Epithelial cell of proximal tubule (primary cell): ENCODE results near the gene MTMR3. TPM values are rescaled to one million over a fixed set of nuclear protein-coding genes. Genes with fewer than 3 reads are reported as not detected.
A peak's percentile ranks its signal among the peaks of the same experiment; 100 is the strongest.

ENCODE experiments used
- DNase-seq: peaks from one replicate; pipeline ENCODE4 v3.0.0-alpha.2; 2011; ENCODE audit warnings: low read depth
- H3K4me3 ChIP-seq: 2 replicates; pipeline ENCODE4 v1.5.1; 2011; ENCODE audit warnings: low read depth, mild to moderate bottlenecking, low read length
- total RNA-seq: library from RNA; depleted of rRNA; stranded (reverse); fragments of >200 nt; gene quantifications from 2 replicates; pipeline ENCODE4 v1.2.3, GENCODE V29; 2015
- TF ChIP-seq, protein P1 (sequence below): conservative IDR thresholded peaks from 2 replicates; pipeline ENCODE4 v1.5.1; 2012; ENCODE audit warnings: low read depth, mild to moderate bottlenecking, low read length

Gene MTMR3
- total RNA-seq, 1 donor from 2014 or later, result 36.4 TPM

GRCh38 chr22:29840498-29840897 lies 42.5 kb upstream of the MTMR3 start:
- no peak overlapping the region for H3K4me3 ChIP-seq
- no peak for DNase-seq
- TF ChIP-seq, protein P1, sequence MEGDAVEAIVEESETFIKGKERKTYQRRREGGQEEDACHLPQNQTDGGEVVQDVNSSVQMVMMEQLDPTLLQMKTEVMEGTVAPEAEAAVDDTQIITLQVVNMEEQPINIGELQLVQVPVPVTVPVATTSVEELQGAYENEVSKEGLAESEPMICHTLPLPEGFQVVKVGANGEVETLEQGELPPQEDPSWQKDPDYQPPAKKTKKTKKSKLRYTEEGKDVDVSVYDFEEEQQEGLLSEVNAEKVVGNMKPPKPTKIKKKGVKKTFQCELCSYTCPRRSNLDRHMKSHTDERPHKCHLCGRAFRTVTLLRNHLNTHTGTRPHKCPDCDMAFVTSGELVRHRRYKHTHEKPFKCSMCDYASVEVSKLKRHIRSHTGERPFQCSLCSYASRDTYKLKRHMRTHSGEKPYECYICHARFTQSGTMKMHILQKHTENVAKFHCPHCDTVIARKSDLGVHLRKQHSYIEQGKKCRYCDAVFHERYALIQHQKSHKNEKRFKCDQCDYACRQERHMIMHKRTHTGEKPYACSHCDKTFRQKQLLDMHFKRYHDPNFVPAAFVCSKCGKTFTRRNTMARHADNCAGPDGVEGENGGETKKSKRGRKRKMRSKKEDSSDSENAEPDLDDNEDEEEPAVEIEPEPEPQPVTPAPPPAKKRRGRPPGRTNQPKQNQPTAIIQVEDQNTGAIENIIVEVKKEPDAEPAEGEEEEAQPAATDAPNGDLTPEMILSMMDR, result no peak

GRCh38 chr22:29842172-29842571 lies 40.8 kb upstream of the MTMR3 start:
- no peak for DNase-seq
- TF ChIP-seq, protein P1, result no peak
- H3K4me3 ChIP-seq, result no peak overlapping the region

DNA sequence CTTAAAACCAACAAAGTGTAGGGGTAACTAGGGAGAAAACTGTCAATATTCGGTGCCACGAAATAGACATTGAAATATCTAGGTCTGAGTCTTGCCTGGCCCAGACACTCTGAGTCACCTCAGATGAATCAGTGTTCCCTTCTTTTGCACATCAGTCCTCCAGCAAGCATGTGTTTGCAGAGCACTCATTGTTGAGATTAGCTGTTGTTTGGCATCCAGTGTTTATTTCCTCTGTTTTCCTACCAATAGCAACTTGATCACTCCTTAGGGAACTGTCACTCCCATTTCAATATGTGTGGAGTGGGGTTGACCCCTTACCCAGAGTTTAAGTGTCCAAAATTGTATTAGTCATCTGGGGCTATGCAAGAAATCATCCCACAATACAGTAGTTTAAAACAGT lies 40.2 kb upstream of the MTMR3 start:
- TF ChIP-seq, protein P1, result no peak
- DNase-seq, result peak; percentile 69
- no peak overlapping the region for H3K4me3 ChIP-seq

DNA sequence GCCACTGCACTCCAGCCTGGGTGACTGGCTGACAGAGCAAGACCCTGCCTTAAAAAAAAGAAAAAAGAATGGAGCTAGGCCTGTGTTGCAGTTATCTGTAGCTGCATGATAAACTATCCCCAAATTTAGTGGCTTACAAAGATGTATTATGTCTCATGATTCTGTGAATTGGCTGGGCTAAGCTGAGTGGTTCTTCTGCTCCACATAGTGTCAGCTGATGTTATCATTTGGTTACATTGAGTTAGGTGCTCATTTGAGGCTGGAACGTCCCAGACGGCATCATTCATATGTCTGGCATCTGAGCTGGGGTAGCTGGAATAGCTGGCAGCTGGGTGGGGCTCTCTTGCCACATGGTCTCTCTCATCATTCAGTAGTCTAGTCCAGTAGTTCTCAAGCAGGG lies 36.7 kb upstream of the MTMR3 start:
- H3K4me3 ChIP-seq, result no peak overlapping the region
- TF ChIP-seq, protein P1, result no peak
- DNase-seq, result no peak

DNA sequence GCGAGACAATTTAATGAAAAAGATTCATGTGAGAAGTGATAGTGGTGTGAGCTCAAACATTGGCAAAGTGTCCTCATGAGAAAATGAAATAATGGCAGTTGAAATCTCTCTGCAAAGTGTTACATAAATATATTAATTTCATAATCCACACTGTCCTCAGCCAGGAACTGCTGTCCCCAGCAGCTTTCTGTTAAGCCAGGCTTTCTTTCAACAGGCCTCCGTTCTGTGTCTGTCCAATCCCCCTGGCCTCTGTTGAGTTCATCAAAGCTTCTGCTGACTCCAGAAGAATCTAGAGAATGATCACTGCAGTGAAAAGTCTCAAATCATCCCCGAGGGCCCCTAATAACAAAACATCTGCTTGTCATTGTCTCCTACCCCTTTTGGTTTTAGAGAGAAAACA lies 34.9 kb upstream of the MTMR3 start:
- TF ChIP-seq, protein P1, result no peak
- H3K4me3 ChIP-seq, result no peak overlapping the region
- no peak for DNase-seq

DNA sequence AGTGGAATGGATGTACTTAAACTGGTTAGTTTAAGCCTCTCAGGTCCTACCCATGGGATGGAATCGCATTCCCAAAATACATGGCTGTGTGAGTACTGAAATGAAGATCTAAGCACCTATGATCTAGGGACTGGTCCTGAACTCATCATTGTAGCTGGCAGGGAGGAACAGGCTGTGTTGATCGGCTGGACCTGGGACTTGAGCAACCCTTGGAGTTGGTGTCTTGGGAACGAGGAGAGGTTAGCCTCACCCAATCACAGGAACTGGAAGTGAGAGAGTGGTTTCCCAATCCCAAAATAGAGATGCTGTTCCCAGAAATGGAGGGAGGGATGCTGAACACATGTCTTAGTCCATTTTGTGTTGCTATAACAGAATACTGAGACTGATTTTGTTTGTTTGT lies 28.5 kb upstream of the MTMR3 start:
- no peak overlapping the region for H3K4me3 ChIP-seq
- TF ChIP-seq, protein P1, result no peak
- DNase-seq, result no peak

DNA sequence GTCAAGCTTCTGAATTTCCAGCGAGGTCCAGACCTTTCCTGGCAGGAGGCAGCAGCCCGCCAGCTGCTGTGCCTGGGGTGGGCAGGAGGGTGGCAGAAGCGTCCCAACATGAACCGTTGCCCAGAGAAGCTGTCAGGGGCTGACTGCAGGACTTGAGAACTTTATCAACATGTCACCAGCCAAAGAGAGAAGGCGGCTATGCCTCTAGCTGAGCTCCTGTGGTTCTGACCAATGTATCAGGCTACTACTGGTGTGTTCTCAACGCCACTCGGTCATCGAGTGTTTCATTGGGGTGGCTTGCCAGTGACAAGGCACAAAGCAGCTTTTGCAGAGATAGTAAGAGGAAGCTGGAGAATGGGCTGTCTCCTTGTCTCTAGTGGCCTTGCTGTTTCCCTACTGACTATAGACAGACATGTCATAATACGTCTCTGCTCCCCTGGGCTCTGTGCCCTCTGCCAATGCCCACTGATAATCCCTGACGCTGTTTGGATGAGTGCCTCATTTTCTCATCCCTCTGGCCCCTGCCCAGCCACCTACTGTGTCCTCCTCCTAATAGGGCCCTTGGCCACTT lies 27.3 kb upstream of the MTMR3 start:
- H3K4me3 ChIP-seq, result no peak overlapping the region
- TF ChIP-seq, protein P1, result no peak
- DNase-seq, result no peak
